HG03469 (cell line): ENCODE data around the gene KANSL2.
"Not testable (repeated sequence)": the region's sequence is repeated elsewhere in the genome, so short reads cannot be mapped to it uniquely, and the experiment has no call there.

ENCODE experiments used
- ATAC-seq: cut with Tn5 transposase; IDR thresholded peaks from one replicate; pipeline ENCODE4 v1.9.1; 2021; ENCODE audit warnings: mild to moderate bottlenecking, moderate library complexity, moderate number of reproducible peaks; ENCODE audit not compliant: unreplicated experiment

KANSL2 gene, protein sequence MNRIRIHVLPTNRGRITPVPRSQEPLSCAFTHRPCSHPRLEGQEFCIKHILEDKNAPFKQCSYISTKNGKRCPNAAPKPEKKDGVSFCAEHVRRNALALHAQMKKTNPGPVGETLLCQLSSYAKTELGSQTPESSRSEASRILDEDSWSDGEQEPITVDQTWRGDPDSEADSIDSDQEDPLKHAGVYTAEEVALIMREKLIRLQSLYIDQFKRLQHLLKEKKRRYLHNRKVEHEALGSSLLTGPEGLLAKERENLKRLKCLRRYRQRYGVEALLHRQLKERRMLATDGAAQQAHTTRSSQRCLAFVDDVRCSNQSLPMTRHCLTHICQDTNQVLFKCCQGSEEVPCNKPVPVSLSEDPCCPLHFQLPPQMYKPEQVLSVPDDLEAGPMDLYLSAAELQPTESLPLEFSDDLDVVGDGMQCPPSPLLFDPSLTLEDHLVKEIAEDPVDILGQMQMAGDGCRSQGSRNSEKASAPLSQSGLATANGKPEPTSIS

DNA sequence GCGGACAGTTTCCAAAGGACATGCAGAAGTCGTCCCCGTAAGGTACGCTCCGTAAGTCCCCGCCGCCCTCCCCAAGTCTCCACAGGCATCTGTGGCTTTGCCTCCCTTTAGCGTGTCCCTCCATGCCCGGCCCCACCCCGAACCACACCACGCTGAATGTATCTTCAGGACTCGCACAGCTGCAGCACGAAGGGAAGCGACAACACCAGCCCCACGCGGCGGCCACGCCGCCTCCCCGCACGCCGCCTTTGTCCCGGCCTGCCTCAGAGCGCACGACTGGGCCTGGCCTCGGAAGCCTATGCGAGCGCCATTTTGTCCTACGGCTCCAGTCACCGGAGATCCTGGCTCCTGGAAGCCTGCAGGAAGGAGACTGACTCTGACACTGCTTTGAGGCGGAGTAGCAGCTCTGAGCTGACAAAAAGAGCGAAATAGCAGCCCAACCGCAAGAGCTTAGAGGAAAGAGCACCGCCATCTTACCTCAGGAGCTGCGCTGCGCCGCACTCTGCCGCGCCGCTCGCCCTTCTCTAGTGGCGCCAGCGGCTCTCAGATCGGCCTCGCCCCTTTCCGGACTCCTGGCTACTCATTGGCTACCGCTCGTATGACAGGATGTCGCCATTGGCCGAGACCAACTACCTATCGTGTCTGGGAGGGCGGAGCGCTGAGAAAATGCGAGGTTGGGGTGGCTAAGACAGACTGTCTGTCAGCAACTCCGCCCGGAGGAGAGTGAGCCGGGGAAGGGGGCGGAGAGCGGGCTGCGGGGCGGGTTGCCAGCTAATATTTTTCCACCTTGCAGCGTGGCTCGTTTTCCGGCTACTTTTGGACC is at the start of gene KANSL2:
Gene KANSL2, minus strand, starts transcription at position 529 of the 823 bp plus-strand sequence. CDS start 606 bp downstream, outside the sequence.
- peak; percentile 94 for ATAC-seq

DNA sequence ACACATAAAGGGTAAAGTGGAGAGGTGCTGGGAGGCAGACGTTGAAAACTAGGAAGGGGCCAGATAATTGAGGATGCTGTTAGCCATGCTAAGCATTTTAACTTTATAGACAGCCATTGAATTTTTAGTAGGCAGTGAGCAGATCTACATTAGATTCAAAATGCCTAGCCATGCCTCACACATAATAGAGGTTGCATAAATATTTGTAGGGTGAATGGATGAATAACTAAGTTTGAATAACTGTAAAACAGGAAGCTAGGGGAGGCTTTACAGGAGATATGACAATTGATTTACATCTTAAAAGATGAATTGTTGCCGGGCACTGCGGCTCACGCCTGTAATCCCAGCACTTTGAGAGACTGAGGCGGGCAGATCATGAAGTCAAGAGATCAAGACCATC is 46.8 kb upstream of the KANSL2 start:
- ATAC-seq, result no peak

DNA sequence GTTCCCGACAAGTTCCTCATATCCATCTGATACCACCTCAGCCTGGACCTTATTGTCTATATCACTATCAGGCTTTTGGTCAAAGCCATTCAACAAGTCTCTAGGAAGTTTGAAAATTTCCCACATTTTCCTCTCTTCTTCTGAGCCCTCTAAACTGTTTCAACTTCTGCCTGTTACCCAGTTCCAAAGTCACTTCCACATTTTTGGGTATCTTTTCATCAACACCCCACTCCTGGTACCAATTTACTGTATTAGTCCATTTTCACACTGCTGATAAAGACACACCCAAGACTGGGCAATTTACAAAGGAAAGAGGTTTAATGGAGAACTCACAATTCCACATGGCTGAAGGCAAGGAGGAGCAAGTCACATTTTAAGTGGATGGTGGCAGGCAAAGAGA is 38.7 kb upstream of the KANSL2 start:
- ATAC-seq, result not testable (repeated sequence)

DNA sequence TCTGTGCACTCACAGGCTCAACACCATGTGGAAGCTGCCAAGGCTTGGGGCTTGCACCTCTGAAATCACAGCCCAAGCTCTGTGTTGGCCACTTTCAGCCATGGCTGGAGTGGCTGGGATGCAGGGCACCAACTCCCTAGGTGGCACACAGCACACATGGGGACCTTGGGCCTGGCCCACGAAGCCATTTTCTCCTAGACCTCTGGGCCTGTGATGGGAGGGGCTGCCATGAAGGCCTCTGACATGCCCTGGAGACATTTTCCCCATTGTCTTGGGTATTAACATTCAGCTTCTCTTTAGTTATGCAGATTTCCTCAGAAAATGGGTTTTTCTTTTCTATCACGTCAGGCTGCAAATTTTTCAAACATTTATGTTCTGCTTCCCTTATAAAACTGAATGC is 38.1 kb upstream of the KANSL2 start:
- not testable (repeated sequence) for ATAC-seq

DNA sequence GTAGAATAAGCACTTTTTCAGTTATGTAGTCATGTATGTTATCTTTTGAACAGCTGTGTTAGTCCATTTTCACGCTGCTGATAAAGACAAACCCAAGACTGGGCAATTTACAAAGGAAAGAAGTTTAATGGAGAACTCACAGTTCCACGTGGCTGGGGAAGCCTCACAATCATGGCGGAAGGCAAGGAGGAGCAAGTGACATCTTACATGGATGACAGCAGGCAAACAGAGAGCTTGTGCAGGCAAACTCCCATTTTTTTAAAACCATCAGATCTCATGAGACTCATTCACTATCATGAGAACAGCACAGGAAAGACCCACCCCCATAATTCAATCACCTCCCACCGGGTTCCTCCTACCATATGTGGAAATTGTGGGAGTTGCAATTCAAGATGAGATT is 37.0 kb upstream of the KANSL2 start:
- ATAC-seq, result not testable (repeated sequence)

DNA sequence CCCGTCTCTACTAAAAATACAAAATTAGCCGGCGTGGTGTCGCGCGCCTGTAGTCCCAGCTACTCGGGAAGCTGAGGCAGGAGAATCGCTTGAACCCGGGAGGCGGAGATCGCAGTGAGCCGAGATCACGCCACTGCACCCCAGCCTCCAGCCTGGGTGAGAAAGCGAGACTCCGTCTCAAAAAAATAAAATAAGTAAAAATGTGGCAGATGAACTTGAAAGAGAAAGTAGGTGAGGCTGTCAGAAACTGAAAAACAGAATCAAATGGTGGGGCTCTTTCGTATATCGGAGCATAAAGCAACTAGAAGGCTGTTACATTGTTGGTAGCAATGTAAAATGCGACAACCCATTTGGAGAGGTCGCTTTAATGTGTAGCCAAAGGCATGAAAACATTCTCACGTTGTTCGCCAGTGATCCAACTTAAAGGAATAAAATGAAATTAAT is 35.2 kb upstream of the KANSL2 start:
- ATAC-seq, result no peak

DNA sequence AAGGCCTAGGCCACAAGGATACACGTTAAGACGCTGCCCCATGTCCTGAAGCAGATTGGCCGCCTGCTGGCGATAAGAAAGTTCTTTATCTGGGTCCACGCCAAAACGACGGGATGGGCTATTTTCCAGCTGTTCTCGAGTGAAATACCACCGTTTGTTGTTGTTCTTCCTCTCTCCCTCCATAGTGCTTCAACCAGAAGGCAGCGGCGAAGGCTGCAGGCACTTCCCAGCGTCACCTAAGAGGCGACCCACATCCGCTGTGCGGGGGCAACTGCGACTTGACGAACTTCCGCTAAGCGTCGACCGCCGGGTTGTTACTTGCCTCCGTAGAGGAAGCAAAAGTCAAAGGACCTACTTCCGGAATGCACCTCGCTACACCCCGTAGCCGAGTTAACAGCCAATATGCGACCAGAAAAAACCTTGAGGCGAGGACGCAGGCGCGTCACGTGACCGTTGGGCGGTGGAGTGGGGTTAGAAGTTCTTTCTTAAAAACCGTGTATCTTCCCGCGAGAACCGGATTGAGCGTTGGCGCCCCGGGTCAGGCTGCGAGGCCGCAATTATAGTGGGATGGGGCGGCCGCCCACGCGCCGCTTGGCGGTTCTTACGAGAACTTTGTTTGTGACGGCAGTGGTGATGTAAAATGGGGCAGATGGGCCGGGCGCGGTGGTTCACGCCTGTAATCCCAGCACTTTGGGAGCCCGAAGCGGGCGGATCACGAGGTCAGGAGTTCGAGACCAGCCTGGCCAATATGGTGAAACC is 34.6 kb upstream of the KANSL2 start, which contains the start of gene CCNT1:
Gene CCNT1, minus strand, starts transcription at position 215 of the 759 bp plus-strand sequence. Its CDS starts 32 bp downstream, at position 183.
- ATAC-seq, result peak; percentile 91

DNA sequence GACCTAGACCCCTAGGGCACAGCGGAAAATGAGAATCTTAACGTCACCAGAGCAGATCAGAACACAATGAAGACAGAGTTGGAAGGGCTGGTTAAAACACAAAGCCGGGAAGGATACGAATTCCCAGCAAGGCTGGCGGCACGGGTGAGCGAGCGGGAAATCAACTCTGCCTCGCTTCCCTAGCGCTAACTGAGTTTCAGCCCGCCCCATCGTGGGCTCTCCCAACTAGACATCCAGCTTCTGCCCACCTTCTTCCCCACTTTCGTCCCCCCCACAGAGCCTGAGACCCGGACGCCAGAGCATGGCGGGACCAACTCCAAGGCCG is 34.1 kb upstream of the KANSL2 start:
- no peak for ATAC-seq

DNA sequence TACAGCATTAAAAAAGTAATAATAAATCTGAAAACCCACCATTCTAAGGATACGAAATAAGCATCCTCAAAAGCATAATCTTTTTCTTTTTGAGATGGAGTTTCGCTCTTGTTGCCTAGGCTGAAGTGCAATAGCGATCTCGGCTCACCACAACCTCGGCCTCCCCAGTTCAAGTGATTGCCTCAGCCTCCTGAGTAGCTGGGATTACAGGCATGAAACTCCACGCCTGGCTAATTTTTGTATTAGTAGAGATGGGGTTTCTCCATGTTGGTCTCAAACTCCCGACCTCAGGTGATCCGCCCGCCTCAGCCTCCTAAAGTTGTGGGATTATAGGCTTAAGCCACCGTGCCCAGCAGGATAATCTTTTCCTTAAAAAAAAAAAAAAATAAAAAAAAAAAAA is 30.2 kb upstream of the KANSL2 start:
- no peak for ATAC-seq

DNA sequence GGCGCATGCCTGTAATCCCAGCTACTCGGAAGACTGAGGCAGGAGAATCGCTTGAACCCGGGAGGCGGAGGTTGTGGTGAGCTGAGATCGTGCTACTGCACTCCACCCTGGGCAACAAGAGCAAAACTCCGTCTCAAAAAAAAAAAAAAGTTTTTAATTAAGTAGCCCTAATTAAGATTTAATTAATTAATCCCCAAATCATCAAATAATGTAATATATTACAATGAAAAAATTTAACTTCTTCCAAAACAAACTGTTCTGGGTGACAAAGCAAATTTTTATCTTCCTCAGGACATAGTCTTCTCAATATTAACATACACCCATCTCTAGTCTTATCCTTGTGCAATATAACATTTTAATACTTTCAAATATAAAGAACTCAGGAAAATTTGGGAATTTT is 16.8 kb upstream of the KANSL2 start:
- not testable (repeated sequence) for ATAC-seq

DNA sequence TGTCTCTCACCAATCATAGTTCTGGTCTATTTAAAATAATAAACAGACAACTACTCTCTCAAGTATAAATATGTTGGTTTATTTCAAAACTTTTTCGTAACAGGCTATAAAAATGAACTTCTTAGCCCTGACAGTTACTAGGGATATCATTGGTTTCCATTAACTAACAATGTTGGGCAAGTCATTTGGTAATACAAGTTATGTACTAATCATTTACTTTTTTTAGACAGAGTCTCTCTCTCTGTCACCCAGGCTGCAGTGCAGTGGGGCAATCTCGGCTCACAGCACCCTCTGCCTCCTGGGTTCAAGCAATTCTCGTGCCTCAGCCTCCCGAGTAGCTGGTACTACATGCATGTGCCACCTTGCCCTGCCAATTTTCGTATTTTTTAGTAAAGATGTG is 14.6 kb upstream of the KANSL2 start:
- ATAC-seq, result no peak

DNA sequence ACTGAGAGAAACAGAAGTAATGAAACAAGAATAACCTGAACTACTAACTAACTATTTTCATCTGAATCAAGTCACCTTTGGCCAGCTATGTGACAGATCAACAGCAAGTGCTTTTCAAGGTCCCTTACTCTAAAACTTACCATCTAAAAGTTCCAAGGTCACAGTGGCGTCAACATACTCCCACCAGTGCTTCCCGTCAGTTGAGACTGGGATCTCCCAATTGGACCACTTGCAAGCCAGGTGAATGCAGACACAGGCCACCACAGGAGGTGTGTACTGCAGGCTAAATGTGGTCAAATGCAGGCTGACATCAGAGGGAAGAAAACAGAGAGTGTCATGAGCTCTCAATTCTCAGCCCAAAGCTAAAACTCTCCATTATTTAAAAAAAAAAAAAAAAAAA is 13.8 kb upstream of the KANSL2 start:
- ATAC-seq, result no peak

DNA sequence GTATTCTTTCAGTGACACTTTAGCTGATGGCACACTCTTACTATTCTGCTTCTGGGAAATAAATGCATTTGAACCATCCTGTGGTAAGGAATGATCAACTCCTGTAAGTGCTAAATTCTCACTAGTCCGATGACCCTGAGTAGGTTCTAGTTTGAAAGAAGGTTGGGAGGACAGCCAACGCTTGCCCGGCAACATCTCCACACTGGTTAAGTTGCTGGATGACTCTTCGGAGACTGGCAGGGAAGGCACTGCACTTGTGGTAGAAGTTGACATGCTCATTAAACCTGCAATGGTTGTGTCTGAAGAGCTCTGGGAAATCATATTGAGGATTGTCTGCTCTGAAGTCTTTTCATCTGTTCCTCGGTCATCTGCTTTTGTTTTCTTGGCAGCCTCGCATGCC is 12.0 kb upstream of the KANSL2 start:
- no peak for ATAC-seq

DNA sequence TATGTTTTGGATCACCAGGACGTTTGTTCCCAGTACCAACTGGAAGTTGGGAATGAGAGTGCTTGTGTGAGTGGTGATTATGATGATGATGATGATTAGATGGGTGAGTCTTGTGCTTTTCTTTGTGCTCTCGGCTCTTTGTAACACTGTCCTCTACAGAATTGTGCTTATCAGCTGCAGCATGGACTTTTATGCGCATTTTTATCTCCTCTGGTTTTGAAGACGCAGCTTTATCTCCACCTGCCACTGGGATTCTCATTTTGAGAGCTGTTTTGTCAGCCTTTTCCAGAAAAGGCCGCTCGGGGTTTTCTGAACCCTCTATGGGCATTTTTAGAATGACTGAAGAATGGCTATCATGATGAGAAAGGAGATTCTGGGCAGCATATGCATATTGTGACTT is 11.5 kb upstream of the KANSL2 start:
- no peak for ATAC-seq

DNA sequence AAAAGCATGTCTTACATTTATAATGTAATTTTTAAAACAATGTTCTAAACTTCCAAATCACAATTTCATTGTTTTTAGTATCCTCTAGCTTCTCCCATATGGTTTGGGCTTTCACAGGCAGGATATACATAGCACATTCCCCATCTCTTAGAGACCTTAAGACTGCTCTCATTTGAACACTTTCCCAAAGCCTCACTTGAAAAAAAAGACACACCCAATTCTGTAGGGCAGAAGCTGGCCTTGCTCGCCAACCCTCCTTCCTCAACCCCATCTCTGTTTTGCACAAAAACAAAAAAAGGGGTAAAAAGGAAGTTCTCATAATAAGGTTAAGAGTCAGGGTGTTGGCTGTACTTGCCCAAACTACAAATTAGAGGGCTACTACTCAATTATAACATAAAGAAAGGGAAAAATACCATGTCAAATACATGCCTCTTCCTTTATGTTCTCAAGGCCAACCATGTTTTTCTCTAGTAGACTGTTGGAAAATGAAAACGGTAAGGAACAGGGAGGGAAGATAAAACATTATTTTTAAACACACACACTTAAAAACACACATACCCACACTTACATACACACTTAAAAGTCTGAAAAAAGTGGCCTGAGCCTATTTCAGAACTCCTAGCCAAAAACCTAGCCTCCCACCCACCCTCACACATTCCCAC is 9.9 kb upstream of the KANSL2 start:
- no peak for ATAC-seq

DNA sequence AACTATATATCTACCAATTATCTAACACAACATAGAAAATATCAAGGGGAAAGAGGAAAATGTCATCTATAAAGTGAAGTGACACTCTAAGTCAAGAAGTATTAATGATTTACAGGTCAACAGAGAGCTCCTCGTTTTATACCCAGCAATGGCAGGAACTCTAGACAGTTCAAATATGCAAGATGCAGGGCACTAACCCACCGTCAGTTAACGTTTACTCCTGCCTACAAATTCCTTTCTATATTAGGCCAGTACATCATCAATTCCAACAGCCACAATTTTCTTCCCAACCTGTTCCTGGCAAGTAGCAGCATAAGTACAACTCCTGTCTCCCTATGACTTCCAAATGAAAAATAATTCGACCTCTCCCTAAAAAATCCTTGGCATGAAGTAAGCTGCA is 9.0 kb upstream of the KANSL2 start:
- no peak for ATAC-seq

DNA sequence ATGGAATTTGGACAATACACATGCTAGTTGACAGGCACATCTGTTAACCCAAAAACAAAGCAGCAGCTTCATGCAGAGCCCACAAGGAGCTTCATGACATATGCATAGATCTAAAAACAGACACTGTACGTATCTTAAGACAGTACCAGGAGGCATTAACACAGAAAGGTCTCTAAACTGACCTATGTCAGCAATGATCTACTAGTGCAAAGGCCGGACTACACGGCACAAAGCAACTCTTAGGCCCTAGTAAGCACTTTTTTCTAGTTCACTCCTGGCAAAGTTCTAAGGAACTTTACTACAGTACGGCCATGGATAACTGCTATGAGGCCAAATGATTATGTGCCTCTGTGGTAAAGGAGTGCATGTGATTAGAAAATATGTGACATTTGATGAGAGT is 8.4 kb upstream of the KANSL2 start:
- no peak for ATAC-seq

DNA sequence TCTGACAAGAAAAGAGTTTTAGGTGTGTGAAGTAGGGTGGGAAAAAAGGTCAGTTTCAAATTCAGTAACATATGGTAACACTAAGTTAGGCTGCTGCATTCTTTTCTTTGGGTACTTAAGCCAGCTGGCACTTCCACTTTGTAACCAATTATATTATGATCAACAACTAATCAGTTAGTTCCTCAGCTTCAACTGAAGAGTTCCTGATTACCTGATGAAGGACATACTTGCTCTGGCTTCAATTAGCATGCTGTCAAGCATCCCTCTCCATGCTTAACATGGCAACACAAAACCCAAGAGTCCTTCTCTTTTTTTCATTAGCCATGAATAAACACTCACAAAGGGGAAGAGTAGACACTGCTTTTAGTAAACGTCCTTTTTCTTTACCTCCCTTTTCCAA is 6.8 kb upstream of the KANSL2 start:
- ATAC-seq, result no peak

DNA sequence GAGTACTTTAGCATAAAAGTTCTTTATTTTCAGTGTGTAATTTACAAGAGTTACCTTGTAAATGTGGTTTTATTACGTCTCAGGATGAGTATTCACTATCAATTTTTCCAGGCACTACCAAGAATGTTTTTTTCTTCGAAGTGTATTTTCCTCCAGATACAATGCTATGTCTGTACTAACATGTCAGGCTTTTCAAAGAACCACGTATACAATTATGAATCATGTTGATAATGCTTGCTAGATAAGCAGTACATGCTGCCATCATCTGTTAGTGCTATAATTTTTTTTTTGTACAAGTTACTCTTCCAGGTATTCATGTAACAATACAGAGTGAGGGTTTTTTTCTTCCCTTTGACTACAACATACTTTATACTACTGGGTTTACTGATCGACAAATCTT is 5.6 kb upstream of the KANSL2 start:
- ATAC-seq, result no peak

DNA sequence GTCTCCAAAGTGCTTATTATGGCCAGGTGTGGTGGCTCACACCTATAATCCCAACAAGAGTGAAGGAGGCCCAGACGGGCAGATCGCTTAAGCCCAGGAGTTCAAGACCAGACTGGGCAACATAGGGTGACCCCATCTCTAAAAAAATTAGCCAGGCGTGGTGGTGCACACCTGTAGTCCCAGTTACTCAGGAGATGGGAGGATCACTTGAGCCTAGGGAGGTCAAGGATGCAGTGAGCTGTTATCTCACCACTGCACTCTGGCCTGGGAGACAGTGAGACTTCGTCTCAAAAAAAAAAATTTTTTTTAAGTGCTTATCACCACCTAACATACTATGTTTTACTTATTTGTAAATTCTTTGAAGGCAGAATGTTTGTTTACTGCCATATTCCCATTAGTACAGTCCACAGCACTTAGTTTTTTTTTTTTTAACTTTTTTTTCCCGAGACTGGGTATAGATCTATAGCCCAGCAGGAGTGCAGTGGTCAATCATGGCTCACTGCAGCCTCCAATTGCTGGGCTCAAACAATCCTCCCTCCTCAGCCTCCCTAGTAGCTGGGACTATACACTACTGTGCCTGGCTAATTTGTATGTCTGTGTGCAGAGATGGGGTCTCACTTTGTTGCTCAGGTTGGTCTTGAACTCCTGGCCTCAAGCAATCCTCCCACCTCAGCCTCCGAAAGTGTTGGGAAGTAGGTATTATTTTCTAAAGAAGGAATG is 4.7 kb upstream of the KANSL2 start:
- ATAC-seq, result no peak
